Mesendoderm (in vitro differentiated cells): ENCODE measurements around the gene PLEKHH2.
"Not testable (repeated sequence)": the region's sequence is repeated elsewhere in the genome, so short reads cannot be mapped to it uniquely, and the experiment has no call there.

ENCODE experiments used
- DNase-seq: peaks from one replicate; pipeline ENCODE4 v3.0.0; 2013
- H2AK5ac ChIP-seq: 2 replicates; pipeline ENCODE4 v1.6.1; 2013; ENCODE audit warnings: low read length, inconsistent platforms
- H2BK120ac ChIP-seq: 2 replicates; pipeline ENCODE4 v1.6.1; 2013; ENCODE audit warnings: low read depth, mild to moderate bottlenecking, low read length, moderate library complexity, mixed read lengths
- H2BK15ac ChIP-seq: replicated peaks from 2 replicates; pipeline ENCODE4 v1.6.1; 2013; ENCODE audit warnings: low read depth, mild to moderate bottlenecking, moderate library complexity
- H2BK5ac ChIP-seq: 2 replicates; pipeline ENCODE4 v1.6.1; 2013; ENCODE audit warnings: low read length, inconsistent platforms
- H3K18ac ChIP-seq: 2 replicates; pipeline ENCODE4 v1.6.1; 2013; ENCODE audit warnings: mild to moderate bottlenecking, low read length, mixed read lengths
- H3K23ac ChIP-seq: one replicate; pipeline ENCODE4 v1.6.1; 2013; ENCODE audit warnings: low read length
- H3K27ac ChIP-seq: 2 replicates; pipeline ENCODE4 v1.5.1; 2013; ENCODE audit warnings: low read depth, mild to moderate bottlenecking, inconsistent platforms, low read length, moderate library complexity
- H3K27me3 ChIP-seq: 2 replicates; pipeline ENCODE4 v1.6.1; 2013; ENCODE audit warnings: low read length, control low read depth, mild to moderate bottlenecking, inconsistent platforms; ENCODE audit not compliant: insufficient read depth, poor library complexity
- H3K36me3 ChIP-seq: 2 replicates; pipeline ENCODE4 v1.6.1; 2013; ENCODE audit warnings: low read length, inconsistent platforms; ENCODE audit not compliant: control insufficient read depth, insufficient read depth
- H3K4ac ChIP-seq: one replicate; pipeline ENCODE4 v1.6.1; 2013; ENCODE audit warnings: low read depth, mild to moderate bottlenecking, low read length, moderate library complexity
- H3K4me1 ChIP-seq: 2 replicates; pipeline ENCODE4 v1.6.1; 2013; ENCODE audit warnings: low read depth, low read length, inconsistent platforms; ENCODE audit not compliant: control insufficient read depth
- H3K4me2 ChIP-seq: 2 replicates; pipeline ENCODE4 v1.6.1; 2013; ENCODE audit warnings: low read length
- H3K4me3 ChIP-seq: 2 replicates; pipeline ENCODE4 v1.5.1; 2013; ENCODE audit warnings: mild to moderate bottlenecking, low read length
- H3K56ac ChIP-seq: one replicate; pipeline ENCODE4 v1.6.1; 2013; ENCODE audit warnings: low read length
- H3K79me1 ChIP-seq: 2 replicates; pipeline ENCODE4 v1.6.1; 2013; ENCODE audit warnings: low read length, inconsistent platforms
- H3K79me2 ChIP-seq: 2 replicates; pipeline ENCODE4 v1.6.1; 2013; ENCODE audit warnings: mild to moderate bottlenecking, low read length; ENCODE audit not compliant: control insufficient read depth, insufficient read depth
- H3K9ac ChIP-seq: 2 replicates; pipeline ENCODE4 v1.6.1; 2013; ENCODE audit warnings: low read length, inconsistent platforms
- H4K5ac ChIP-seq: one replicate; pipeline ENCODE4 v1.6.1; 2013; ENCODE audit warnings: low read length
- H4K8ac ChIP-seq: one replicate; pipeline ENCODE4 v1.6.1; 2013; ENCODE audit warnings: low read depth, mild to moderate bottlenecking, control low read depth, low read length, moderate library complexity
- WGBS: extraction: QIAGEN DNeasy Blood & Tissue Kit; methylation state at CpG from one replicate; pipeline ENCODE4 v1.1.7; 2013; ENCODE audit warnings: low lambda C conversion rate, missing lambda C conversion rate; ENCODE audit not compliant: insufficient coverage; ENCODE audit errors: extremely low coverage; 5-methylcytosine and 5-hydroxymethylcytosine counted together

Gene PLEKHH2

DNA sequence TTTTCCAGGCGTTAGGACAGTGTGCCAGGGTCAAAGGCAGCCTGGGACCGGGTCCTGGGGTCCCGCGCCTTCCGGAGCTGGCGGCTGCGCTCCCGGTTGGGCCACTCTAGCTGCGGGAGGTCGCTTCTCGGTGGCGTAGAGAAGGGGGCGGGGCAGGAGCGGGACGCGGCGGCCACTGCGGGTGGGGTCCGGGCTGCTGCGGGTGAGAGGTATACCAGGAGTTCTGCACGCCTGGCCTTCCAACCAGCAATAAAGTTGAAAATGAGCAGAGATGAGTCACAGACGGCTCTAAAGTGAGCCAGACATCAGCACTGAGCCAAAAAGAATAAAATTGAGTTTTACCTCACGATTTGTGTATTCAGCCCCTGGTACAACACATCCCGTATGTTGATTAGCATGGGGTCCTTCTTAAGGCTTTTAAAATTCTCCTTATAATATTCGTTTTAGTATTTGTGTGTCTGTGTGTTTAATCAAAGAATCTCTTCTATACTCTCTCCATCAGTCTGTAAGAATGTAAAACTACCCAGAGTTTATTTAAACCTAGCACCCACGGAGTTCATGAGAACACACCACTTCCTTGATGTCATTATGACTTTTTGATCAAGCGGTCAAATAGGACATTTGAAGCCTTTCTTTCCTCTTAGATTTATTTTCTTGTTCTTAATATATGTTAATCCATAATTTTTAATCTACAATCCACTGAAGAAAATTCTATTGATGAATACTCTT, 39.4 kb downstream of the PLEKHH2 start, which contains the start of gene C1GALT1C1L:
Gene C1GALT1C1L (minus strand): TSS at position 108 of the 729 bp plus-strand sequence. CDS start 107 bp downstream, at position 1.
- no peak within 1 kb of the TSS for H3K4me3 ChIP-seq
- WGBS = no CpG with 5 or more reads among the region's 27 CpGs
- H2BK5ac ChIP-seq = no peak within 1 kb of the TSS
- H3K79me1 ChIP-seq = no peaks in the 10 kb centered on the region
- no peak within 1 kb of the TSS for H3K4me2 ChIP-seq
- no peak within 1 kb of the TSS for H2BK15ac ChIP-seq
- H2BK120ac ChIP-seq = no peak within 1 kb of the TSS
- no peak within 1 kb of the TSS for H3K18ac ChIP-seq
- no peaks in the 10 kb centered on the region for H3K4me1 ChIP-seq
- H3K56ac ChIP-seq = no peak within 1 kb of the TSS
- H2AK5ac ChIP-seq = no peak within 1 kb of the TSS
- DNase-seq = no peak
- H3K27me3 ChIP-seq = no peaks in the 10 kb centered on the region
- no peak within 1 kb of the TSS for H4K5ac ChIP-seq
- H3K79me2 ChIP-seq = no peaks in the 10 kb centered on the region
- H3K9ac ChIP-seq = no peak within 1 kb of the TSS
- no peak within 1 kb of the TSS for H3K4ac ChIP-seq
- no peaks in the 10 kb centered on the region for H3K36me3 ChIP-seq
- H4K8ac ChIP-seq = no peak within 1 kb of the TSS
- no peak within 1 kb of the TSS for H3K23ac ChIP-seq
- no peak within 1 kb of the TSS for H3K27ac ChIP-seq

DNA sequence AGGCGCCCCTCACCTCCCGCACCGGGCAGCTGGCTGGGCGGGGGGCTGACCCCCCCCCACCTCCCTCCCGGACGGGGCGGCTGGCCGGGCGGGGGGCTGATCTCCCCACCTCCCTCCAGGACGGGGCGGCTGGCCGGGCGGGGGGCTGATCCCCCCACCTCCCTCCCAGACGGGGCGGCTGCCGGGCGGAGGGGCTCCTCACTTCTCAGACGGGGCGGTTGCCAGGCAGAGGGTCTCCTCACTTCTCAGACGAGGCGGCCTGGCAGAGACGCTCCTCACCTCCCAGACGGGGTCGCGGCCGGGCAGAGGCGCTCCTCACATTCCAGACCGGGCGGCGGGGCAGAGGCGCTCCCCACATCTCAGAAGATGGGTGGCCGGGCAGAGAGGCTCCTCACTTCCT, 40.7 kb downstream of the PLEKHH2 start:
- H2BK15ac ChIP-seq, H4K8ac ChIP-seq, DNase-seq, H3K4me2 ChIP-seq, H3K18ac ChIP-seq, H3K79me2 ChIP-seq, H3K4ac ChIP-seq, H4K5ac ChIP-seq, H2AK5ac ChIP-seq, H2BK5ac ChIP-seq, H3K4me3 ChIP-seq, H3K27ac ChIP-seq, H2BK120ac ChIP-seq, H3K27me3 ChIP-seq, H3K23ac ChIP-seq, H3K56ac ChIP-seq, H3K36me3 ChIP-seq, H3K9ac ChIP-seq, H3K79me1 ChIP-seq, H3K4me1 ChIP-seq: not testable (repeated sequence)
- no CpG with 5 or more reads among the region's 32 CpGs for WGBS

- no peaks in the 10 kb centered on the region for H3K4me1 ChIP-seq
- no peak overlapping the region for H2BK5ac ChIP-seq
- H3K36me3 ChIP-seq = no peaks in the 10 kb centered on the region
- H3K4me3 ChIP-seq = no peak overlapping the region
- H3K27me3 ChIP-seq = no peaks in the 10 kb centered on the region
- H3K23ac ChIP-seq = no peak overlapping the region
- H4K5ac ChIP-seq = no peak overlapping the region
- H3K4ac ChIP-seq = no peak overlapping the region
- no peaks in the 10 kb centered on the region for H3K79me1 ChIP-seq
- DNase-seq = no peak
- H3K18ac ChIP-seq = no peak overlapping the region
- no peak overlapping the region for H2BK15ac ChIP-seq
- no peak overlapping the region for H2BK120ac ChIP-seq
- H3K27ac ChIP-seq = no peak overlapping the region
- H3K9ac ChIP-seq = no peak overlapping the region
- H3K4me2 ChIP-seq = no peak overlapping the region
- no peak overlapping the region for H2AK5ac ChIP-seq
- no peaks in the 10 kb centered on the region for H3K79me2 ChIP-seq
- H3K56ac ChIP-seq = no peak overlapping the region
- H4K8ac ChIP-seq = no peak overlapping the region
- no CpG with 5 or more reads among the region's 5 CpGs for WGBS
Measured at GRCh38 chr2:43685357-43685756, 48.3 kb downstream of the PLEKHH2 start.

- H3K4ac ChIP-seq = no peak overlapping the region
- H3K27me3 ChIP-seq = no peaks in the 10 kb centered on the region
- H3K9ac ChIP-seq = no peak overlapping the region
- no peak overlapping the region for H3K18ac ChIP-seq
- no CpG with 5 or more reads among the region's 2 CpGs for WGBS
- no peaks in the 10 kb centered on the region for H3K79me2 ChIP-seq
- no peak overlapping the region for H2AK5ac ChIP-seq
- no peak for DNase-seq
- no peaks in the 10 kb centered on the region for H3K79me1 ChIP-seq
- no peaks in the 10 kb centered on the region for H3K4me1 ChIP-seq
- H3K23ac ChIP-seq = no peak overlapping the region
- no peak overlapping the region for H3K4me3 ChIP-seq
- no peak overlapping the region for H2BK5ac ChIP-seq
- H3K36me3 ChIP-seq = no peaks in the 10 kb centered on the region
- no peak overlapping the region for H3K56ac ChIP-seq
- no peak overlapping the region for H3K4me2 ChIP-seq
- no peak overlapping the region for H2BK120ac ChIP-seq
- H4K8ac ChIP-seq = no peak overlapping the region
- H3K27ac ChIP-seq = no peak overlapping the region
- no peak overlapping the region for H2BK15ac ChIP-seq
- H4K5ac ChIP-seq = no peak overlapping the region
Measured at GRCh38 chr2:43689999-43690398, 52.9 kb downstream of the PLEKHH2 start.

- no peak overlapping the region for H3K4me2 ChIP-seq
Measured at GRCh38 chr2:43692428-43692994, 55.5 kb downstream of the PLEKHH2 start.

More at GRCh38 chr2:43692428-43692994, 55.5 kb downstream of the PLEKHH2 start:
- Histone ChIP-seq H4K5ac (no peak overlapping the region), H3K79me2 (no peaks in the 10 kb centered on the region), H3K56ac (no peak overlapping the region), H3K4me1 (no peaks in the 10 kb centered on the region), H3K9ac (no peak overlapping the region), H3K27ac (no peak overlapping the region), H4K8ac (no peak overlapping the region), H3K4me3 (no peak overlapping the region), H3K79me1 (no peaks in the 10 kb centered on the region), H3K4ac (no peak overlapping the region), H2BK15ac (no peak overlapping the region), H3K27me3 (no peaks in the 10 kb centered on the region), H2BK5ac (no peak overlapping the region), H2AK5ac (no peak overlapping the region), H3K36me3 (no peaks in the 10 kb centered on the region), H3K23ac (no peak overlapping the region), H2BK120ac (no peak overlapping the region), H3K18ac (no peak overlapping the region)
- DNase-seq = no peak
- WGBS = no CpG with 5 or more reads among the region's 5 CpGs
